DMS153 treated with DMSO at 0.1 percent for 48 hours (cell line): ENCODE measurements around the gene DCANP1.
A peak's percentile ranks its signal among the peaks of the same experiment; 100 is the strongest.

Source experiments
- DNase-seq: peaks from one replicate; lab custom pipeline; 2025; ENCODE audit not compliant: unreplicated experiment; lab: John Stamatoyannopoulos, UW

DCANP1 gene

DNA sequence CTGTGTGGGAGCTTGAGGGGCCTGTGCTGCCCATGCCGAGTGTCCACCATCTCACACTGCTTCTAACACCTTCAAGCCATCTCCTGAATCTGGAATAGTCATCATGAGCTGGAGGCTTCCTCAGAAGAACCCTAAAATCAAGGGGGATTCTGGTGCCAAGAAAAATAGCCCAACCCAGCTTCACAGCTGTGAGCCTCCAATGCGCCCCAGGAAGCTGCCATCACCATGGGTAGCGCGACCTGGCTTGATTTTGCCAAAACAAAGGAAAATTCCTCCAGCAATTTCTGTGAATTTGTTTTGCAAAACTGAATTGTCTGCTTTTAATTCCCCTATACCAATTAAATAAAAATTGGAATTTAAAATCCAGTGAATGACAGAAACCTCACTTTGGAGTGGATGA is 11.2 kb upstream of the DCANP1 start:
- no peak for DNase-seq

GRCh38 chr5:135457424-135458071 is 10.4 kb upstream of the DCANP1 start:
- peak; percentile 3 for DNase-seq

- no peak for DNase-seq
These were observed 9.3 kb upstream of the DCANP1 start for GRCh38 chr5:135456238-135457099.

- no peak for DNase-seq
These were observed 8.7 kb upstream of the DCANP1 start for GRCh38 chr5:135455876-135456237.

- no peak for DNase-seq
These were observed 7.8 kb upstream of the DCANP1 start for GRCh38 chr5:135454946-135455345.

- DNase-seq, result no peak
These were observed 6.5 kb upstream of the DCANP1 start for GRCh38 chr5:135453613-135454012.

DNA sequence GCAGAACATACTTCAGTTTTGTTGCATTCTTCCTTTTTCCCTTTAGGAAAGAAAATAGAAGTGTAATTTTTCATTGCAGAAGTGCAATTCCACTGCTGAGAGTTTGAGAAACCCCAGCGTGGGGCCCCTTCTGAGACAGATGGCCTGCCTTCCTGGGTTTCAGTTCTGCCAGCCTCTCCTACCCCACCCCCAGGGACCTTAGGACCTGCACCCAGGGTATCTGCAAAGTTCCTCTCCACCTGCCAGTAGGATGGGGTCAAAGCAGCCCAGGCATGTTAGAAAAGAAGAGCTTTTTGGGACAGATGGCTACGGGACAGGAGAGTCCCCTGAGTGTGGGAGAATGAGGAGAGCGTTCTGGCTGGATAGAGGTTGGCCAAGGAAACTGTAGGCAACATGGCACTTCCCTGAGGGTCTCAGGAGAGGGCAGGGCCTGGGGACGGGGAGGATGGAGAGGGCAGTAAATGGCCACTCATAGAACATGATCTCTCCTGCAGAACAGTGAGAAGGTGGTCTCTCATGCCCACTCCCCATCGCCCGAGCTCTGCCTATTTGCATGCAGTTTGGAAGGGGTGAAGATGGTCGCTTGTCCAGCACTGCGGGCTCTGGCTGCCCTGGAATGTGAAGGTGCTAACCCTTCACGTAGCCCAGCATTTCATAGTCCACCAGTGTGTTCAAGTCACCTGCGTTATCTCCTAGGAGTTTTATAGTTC is 5.3 kb upstream of the DCANP1 start, which contains the start of gene TIFAB:
TSS of gene TIFAB (minus strand) at position 31 of the 710 bp plus-strand sequence. CDS start 2,412 bp downstream, outside the sequence.
- no peak for DNase-seq

DNA sequence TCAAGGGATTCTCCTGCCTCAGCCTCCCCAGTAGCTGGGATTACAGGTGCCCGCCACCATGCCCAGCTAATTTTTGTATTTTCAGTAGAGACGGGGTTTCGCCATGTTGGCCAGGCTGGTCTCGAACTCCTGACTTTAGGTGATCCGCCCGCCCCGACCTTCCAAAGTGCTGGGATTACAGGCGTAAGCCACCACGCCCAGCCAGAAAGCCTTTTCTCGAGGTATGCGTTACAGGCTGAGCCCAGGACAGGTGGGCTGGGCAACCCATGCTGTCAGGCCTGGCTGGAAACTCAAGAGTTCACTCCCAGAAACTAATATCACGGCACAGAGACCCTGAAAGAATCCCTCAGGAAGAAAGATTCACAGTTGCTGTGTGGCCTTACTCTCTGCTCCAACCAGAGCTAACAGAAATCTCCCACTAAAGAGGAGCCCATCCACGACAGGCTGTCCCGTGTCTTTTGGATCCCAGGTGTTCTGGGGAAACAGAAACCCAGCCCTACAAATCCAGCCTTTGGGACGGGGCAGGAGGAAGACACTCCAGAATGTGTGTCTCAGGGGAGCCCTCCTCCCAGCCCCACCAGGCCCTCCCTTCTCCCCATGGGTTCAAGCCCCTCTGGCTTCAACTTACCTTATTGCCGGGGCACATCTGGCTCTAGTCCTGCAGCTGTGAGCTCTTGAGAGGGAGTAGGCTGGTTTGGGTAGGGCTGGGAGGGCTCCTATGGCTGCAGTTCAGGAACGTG is 4.6 kb upstream of the DCANP1 start:
- DNase-seq, result no peak

DNA sequence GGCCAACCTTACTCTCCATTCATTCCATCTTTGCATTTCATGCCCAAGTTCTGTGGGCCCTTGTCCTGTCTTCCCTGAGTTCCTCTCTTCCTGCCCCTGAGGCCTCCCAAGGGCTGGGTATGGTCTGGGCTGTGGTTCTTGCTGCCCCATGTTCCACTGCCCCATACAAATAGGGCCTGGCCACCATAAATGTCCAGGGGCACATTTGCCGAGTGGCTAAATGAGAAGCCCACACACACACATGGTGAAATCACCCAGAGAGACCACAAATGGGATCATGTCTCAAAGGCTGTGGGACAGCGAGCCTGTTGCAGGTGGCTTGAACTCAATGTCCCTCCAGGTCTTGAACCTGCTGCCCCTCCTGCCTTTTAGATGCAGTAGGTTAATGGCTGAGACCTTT is 3.8 kb upstream of the DCANP1 start:
- no peak for DNase-seq

DNA sequence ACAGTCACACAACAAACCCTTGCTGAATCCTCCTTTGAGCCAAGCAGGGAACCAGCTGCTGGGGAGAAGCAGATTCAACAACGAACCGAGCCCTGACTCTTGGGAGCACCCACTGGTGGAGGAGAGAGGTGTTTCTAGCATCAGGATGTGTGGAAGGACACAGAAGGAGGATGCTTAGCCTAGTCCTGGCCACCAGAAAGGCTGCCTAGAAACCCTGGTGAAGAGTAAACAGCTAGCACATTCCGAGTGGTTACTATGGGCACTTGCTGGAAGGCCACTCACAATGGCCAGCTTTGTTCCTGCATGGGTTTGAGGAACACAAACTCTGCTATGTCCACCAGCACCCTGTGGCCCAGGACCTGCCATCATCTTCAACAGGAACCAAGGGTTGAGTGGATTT is 3.2 kb upstream of the DCANP1 start:
- no peak for DNase-seq

DNA sequence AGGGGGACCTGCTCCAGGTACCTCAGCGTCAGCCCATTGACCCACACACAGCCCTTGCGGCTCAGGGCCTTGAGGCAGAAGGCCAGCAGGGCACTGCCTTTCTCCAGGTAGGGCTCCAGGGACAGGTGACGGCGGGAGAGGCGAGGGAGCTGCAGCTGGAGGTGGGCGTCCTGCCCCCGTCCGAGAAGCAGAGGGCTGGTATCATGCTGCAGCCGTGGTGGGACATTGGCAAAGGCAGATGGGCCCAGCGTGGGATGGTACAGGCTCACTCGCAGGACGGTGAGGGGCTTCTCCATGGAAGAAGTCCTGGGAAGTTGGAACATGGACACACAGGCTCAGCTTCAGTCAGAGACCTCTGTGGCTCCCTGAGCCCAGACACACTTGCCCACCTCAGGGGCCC is 2.5 kb upstream of the DCANP1 start:
- DNase-seq, result no peak

DNA sequence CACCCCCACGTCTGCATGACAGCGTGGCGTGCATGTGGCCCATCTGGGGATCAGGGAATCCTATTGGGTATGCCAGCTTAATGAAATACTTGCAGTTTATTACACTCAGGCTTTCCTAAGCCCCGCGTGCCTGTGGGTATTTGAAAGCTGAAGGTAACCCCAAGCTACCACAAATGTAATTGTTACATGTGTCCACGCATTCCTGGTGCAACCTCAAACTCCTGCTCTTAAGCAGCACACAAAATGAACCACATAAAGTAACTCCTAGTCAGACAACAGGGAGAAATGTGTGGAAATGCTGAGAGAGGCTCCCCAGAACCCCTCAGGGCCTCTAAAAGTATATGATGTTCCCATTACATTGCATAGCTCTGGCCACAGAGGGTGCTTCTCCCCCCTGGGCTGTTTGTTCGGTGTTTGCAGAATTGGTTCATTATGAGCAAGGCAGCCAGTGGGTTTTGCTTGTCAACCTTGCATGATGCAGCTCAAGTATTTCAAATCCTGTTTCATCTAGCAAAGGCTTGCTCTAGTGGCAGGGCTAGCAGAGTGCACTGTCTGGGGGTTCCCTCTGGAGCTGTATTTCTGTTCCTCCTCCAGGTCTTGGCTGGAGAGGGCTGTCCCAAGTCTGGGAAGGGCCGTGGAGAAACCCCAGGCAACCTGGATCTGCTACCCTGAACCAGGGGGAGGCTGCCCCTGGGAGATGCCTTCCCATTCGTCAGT is 1.8 kb upstream of the DCANP1 start:
- DNase-seq, result no peak

DNA sequence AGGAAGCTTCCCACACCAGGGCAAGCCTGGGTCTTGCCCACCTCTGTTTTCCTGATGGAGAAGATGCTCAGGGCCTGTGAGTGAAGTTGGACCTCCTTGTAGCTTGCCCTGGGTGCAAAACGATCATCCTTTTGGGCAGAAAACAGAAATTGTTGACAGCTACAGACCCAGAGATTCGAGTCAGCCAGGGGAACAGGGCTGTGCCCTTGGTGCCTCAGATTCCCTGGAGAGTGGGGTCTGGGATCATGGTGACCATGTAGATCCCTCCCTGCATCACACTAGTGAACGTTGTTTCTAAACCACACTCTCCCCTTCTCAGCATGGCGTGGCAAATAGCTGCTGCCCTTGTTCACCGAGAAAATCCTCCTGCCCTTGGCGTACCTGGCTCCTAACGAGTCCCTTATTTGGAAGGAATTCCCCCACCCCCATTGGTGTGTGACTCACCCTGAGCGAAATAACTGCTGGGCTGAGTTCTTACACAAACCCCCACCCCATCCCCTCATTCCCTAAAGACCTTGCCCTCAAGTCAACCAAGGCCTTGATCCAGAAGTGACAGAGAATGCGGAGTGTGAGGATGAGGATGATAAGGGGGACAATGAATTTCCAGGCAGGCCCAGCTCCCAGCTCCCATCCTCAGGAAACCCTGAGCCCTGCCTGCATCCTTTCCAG is 1.1 kb upstream of the DCANP1 start:
- no peak for DNase-seq

- no peak for DNase-seq
These were observed 533 bp downstream of the DCANP1 start for GRCh38 chr5:135446615-135447014.

DNA sequence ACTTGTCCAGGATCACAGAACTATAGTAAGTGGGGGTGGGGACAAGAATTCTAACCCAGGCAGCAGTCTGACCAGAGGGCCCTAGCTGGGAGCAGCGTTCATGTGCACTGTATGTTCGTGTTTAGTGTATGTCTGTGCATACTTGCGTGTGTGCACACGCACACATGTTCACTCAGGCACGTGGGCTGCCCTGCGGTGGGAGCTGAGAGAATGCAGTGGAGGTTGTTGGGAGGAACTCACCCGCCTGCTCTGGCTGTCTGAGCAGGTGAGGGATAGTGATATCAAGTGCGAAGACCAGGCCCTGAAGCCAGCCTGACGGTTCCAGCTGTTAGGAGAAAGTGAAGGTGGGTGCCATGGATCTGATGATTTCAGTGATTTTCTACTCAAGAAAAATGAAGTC is 942 bp downstream of the DCANP1 start:
- DNase-seq, result no peak

DNA sequence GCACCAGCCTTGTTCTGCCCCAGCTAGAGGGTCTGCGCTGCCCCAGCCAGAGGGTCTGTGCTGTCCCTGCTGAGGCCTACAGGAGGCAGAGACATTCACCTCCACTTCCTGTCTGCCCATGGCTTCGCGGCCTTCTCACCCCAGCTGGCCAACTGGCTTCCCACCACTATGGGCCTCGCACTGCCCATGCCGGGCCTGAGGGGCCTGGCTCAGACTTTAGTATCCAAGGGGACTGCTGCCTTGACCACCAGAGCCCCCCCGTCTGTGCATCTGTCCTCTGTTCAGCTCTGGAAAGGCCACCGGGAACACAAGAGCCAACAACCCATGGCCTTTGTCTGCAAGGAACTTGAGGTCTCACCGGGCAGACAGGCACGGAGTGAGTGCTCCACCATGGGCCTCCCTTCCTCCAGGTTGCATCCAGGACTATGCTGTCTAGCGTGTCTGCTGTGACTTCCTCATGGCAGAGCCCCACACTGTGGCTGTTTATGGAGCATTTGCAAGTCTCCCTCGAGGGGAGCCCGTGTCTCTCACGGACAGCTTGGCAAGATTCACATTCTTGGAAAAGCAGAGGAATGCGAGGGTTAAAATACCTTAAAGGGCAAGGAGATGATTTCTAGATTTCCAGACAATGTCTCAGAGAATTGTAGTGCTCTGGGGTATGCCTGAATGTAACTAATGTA is 1.7 kb downstream of the DCANP1 start:
- DNase-seq, result no peak

- DNase-seq, result no peak
These were observed 2.3 kb downstream of the DCANP1 start for GRCh38 chr5:135444881-135445280.

DNA sequence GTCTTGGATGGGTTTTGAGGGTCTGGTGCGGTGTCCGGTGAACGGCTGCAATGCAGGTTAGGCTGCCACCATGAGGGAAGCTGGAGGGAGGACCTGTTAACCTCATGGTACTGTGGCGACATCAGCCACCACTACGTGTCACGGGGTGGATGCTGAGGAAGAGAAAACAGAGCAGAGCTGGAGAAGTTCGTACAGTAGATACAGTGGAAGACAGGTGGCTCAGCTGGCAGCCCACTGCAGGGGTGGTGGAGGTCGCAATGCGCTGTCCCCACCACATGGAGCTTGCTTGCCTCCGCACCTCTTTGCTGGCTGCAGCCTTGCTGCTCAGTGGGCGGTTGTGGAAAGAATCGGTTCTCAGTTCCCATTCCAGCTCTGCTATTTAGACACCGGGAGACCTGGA is 2.8 kb downstream of the DCANP1 start:
- no peak for DNase-seq

DNA sequence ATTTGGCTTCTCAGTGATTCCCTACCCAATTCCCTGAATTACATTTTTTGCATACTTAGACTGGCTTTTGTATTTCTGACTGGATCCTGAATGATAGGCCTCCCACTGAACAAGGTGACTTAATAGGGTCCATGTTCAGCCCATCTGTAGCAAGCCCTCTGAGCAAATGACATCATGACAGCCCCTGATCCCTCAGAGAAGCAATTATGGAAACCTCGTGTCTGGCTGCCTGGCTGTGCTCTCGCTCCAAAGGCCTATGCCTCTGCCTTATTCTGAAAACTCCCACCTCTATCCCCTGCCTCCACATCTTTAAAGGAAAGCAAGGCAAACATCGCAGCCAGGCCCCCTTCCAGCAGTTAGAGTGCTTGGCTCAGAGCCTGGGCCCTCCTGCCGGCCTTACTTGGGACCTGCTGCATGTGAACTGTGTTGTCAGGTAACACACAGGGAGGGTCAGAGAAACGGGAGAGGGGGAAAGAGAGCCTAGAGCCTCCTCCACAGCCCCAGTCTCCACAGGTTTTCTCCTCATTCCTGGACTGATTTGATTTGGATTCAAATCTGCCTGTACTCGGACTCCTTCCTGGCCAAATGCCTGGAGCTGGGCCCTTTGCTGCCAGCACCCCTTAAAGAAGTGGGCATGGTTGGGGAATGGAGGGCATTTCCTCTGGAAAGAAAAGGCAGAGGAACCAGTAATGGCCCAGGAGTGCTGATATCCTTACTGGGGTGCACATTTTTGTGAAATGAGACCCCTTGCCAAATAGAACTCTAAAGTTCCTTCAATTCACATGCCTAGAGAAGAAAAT is 3.8 kb downstream of the DCANP1 start:
- no peak for DNase-seq
